HCT116 (cell line): Measurements from ENCODE around the gene KDM7A. TPM values are rescaled to one million over a fixed set of nuclear protein-coding genes. Genes with fewer than 3 reads are reported as not detected.

Source experiments
- ATAC-seq: fragments of 200-7000 bp; cut with Tn5 transposase; 2 replicates; pipeline ENCODE4 v1.9.1; 2020; ENCODE audit warnings: mild to moderate bottlenecking, moderate library complexity
- BruUV-seq: library from RNA; stranded (reverse); fragments of 400-500 nt; replicated peaks from 2 replicates; lab custom pipeline; 2021; lab: Mats Ljungman, UMichigan
- CTCF ChIA-PET: fragments of 300-600 bp; sonication (Branson Sonifier 250); formaldehyde crosslinking; loops from one replicate; lab custom pipeline; 2021; ENCODE audit warnings: antibody characterized with exemption; lab: Charles Lee
- POLR2A ChIA-PET: fragments of 300-600, 350-600 bp; sonication (Branson Sonifier 250); formaldehyde crosslinking; loops from one replicate; lab custom pipeline; 2021; ENCODE audit warnings: antibody characterized with exemption; lab: Charles Lee
- RAD21 ChIA-PET, 2 experiments: fragments of 300-600 bp; sonication (Branson Sonifier 250); formaldehyde crosslinking; loops; one replicate each; lab custom pipeline; 2023; ENCODE audit warnings: low total read pairs in 2 of 2; ENCODE audit not compliant: uncharacterized antibody in 2 of 2, unreplicated experiment in 2 of 2, low non-redundant PET in 1 of 2; lab: Charles Lee
- DNase-seq: peaks from one replicate; pipeline ENCODE4 v3.0.0-alpha.2; 2010; ENCODE audit warnings: low read depth, low spot score
- H2AFZ ChIP-seq: fragments of 200-600 bp; shearing (Covaris generic), sonication (generic); 2 replicates; pipeline ENCODE4 v1.6.1; 2017; ENCODE audit warnings: low read depth, mixed run types, mixed read lengths, antibody characterized with exemption, low read length; ENCODE audit not compliant: poor library complexity, severe bottlenecking
- H3K27ac ChIP-seq: 2 replicates; pipeline ENCODE4 v1.5.1; 2012; ENCODE audit warnings: low read depth, low read length
- H3K27me3 ChIP-seq: fragments of 200-600 bp; sonication (generic); 2 replicates; pipeline ENCODE4 v1.6.1; 2016; ENCODE audit warnings: mixed run types, low read length, mixed read lengths; ENCODE audit not compliant: insufficient read depth
- H3K36me3 ChIP-seq, 2 experiments: fragments of 200-500 bp in 1 of 2; fragments of 200-600 bp in 1 of 2; sonication (Bioruptor generic) in 1 of 2; sonication (generic) in 1 of 2; 2 replicates each; pipeline versions ENCODE4 v1.5.1 to v1.6.1; 2014 to 2016; ENCODE audit warnings: low read length in 2 of 2, inconsistent platforms in 1 of 2, mixed read lengths in 1 of 2, mixed run types in 1 of 2; ENCODE audit not compliant: insufficient read depth in 2 of 2, control insufficient read depth in 1 of 2
- H3K4me1 ChIP-seq, 2 experiments: fragments of 200-600 bp in 1 of 2; sonication (generic) in 1 of 2; 2 replicates each; pipeline versions ENCODE4 v1.5.1 to v1.6.1; 2012 to 2017; ENCODE audit warnings: low read length in 2 of 2, inconsistent platforms in 1 of 2, mild to moderate bottlenecking in 1 of 2, mixed read lengths in 1 of 2, mixed run types in 1 of 2, moderate library complexity in 1 of 2; ENCODE audit not compliant: insufficient read depth in 2 of 2, control insufficient read depth in 1 of 2
- H3K4me2 ChIP-seq: fragments of 200-600 bp; sonication (generic); 2 replicates; pipeline ENCODE4 v1.6.1; 2017; ENCODE audit warnings: mixed run types, low read length, mixed read lengths
- H3K4me3 ChIP-seq, 2 experiments: fragments of 200-600 bp in 1 of 2; sonication (generic) in 1 of 2; replicated peaks in 1 of 2; 2 replicates each; pipeline ENCODE4 v1.5.1; 2011 to 2016; ENCODE audit warnings: low read length in 2 of 2, control low read depth in 1 of 2, low read depth in 1 of 2, mild to moderate bottlenecking in 1 of 2, mixed read lengths in 1 of 2, mixed run types in 1 of 2
- H3K79me2 ChIP-seq: fragments of 200-600 bp; sonication (generic); 2 replicates; pipeline ENCODE4 v1.6.1; 2017; ENCODE audit warnings: mild to moderate bottlenecking, mixed run types, low read length, moderate library complexity, mixed read lengths; ENCODE audit not compliant: insufficient read depth
- H3K9ac ChIP-seq: fragments of 200-600 bp; sonication (generic); 2 replicates; pipeline ENCODE4 v1.6.1; 2016; ENCODE audit warnings: low read length, mixed read lengths
- H3K9me2 ChIP-seq: fragments of 200-600 bp; sonication (generic), shearing (Covaris generic); 2 replicates; pipeline ENCODE4 v1.6.1; 2017; ENCODE audit warnings: mixed run types, mild to moderate bottlenecking, moderate library complexity; ENCODE audit not compliant: insufficient read depth
- H3K9me3 ChIP-seq, 2 experiments: fragments of 200-500 bp in 1 of 2; fragments of 200-600 bp in 1 of 2; sonication (Bioruptor generic) in 1 of 2; sonication (generic) in 1 of 2; 2 replicates each; pipeline ENCODE4 v1.6.1; 2014 to 2017; ENCODE audit warnings: low read length in 2 of 2, mixed read lengths in 2 of 2, inconsistent platforms in 1 of 2, low read depth in 1 of 2, mild to moderate bottlenecking in 1 of 2, mixed run types in 1 of 2, moderate library complexity in 1 of 2; ENCODE audit not compliant: control insufficient read depth in 1 of 2, insufficient read depth in 1 of 2
- H4K20me1 ChIP-seq: fragments of 200-600 bp; sonication (generic), shearing (Covaris generic); 2 replicates; pipeline ENCODE4 v1.6.1; 2017; ENCODE audit warnings: mixed run types, mild to moderate bottlenecking, moderate library complexity; ENCODE audit not compliant: insufficient read depth
- EZH2 ChIP-seq: fragments of 200-600 bp; sonication (generic); IDR thresholded peaks from 2 replicates; pipeline ENCODE4 v1.6.1; 2017; ENCODE audit warnings: antibody characterized with exemption, mixed run types
- EZH2phosphoT487 ChIP-seq: fragments of 200-600 bp; IDR thresholded peaks from 2 replicates; pipeline ENCODE4 v1.6.1; 2018; ENCODE audit warnings: antibody characterized with exemption, borderline replicate concordance
- POLR2AphosphoS5 ChIP-seq: IDR thresholded peaks from 2 replicates; pipeline ENCODE4 v1.6.1; 2011; ENCODE audit warnings: mild to moderate bottlenecking, low read depth, low read length, moderate library complexity
- SIN3A ChIP-seq: IDR thresholded peaks from 2 replicates; pipeline ENCODE4 v1.6.1; 2012; ENCODE audit warnings: low read depth
- SP1 ChIP-seq: IDR thresholded peaks from 2 replicates; pipeline ENCODE4 v1.6.1; 2012; ENCODE audit warnings: low read depth
- intact Hi-C: fragments of 100-400 bp; cut with micrococcal nuclease; formaldehyde crosslinking; loops from 2 replicates; pipeline ENCODE4 v1.10.0; 2022
- total RNA-seq: library from RNA; stranded (reverse); gene quantifications from one replicate; pipeline ENCODE4 v1.2.1, GENCODE V29; 2021; ENCODE audit not compliant: unreplicated experiment
- TF ChIP-seq, protein P1 (sequence below): IDR thresholded peaks from 2 replicates; pipeline ENCODE4 v1.6.1; 2012
- TF ChIP-seq, protein P2 (sequence below), 3 experiments: fragments of 200-600 bp in 1 of 3; sonication (generic) in 1 of 3; IDR thresholded peaks in 2 of 3; conservative IDR thresholded peaks in 1 of 3; 2 replicates each; pipeline ENCODE4 v1.5.1; 2012 to 2017; ENCODE audit warnings: low read depth in 2 of 3, low read length in 2 of 3, antibody characterized with exemption in 1 of 3, borderline replicate concordance in 1 of 3, control low read depth in 1 of 3, mild to moderate bottlenecking in 1 of 3, mixed read lengths in 1 of 3, mixed run types in 1 of 3, moderate library complexity in 1 of 3; ENCODE audit not compliant: insufficient read depth in 1 of 3

The KDM7A gene
- total RNA-seq, 1 experiment from 2014 or later = 11.6 TPM

DNA sequence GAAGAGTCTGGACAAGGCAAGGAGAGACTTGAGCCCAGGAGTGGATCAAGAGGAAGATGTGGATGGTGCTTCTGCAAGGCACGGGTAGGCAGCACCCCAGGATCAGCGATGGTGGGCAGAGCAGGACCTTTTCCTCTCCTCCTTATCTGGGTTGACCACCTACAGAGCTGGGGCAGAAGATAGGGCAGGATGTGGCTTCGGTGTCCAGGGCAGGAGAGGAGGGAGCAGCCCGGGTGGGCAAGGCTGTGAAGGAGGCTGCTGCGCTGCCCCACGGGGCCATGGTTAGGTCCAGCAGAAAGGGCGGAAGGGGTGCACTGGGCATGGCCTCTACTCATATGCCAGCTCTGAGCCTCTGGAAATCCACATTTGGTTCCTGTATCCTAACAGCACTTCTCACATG is 94.0 kb downstream of the KDM7A start:
- DNase-seq (no peak), ATAC-seq (no peak)
- Histone ChIP-seq H3K79me2 (no peaks in the 10 kb centered on the region), H3K4me2 (no peak overlapping the region), H3K9me2 (no peaks in the 10 kb centered on the region), H3K9me3 (no peaks in the 10 kb centered on the region), H3K4me3 (no peak overlapping the region), H2AFZ (no peak overlapping the region), H3K36me3 (no peaks in the 10 kb centered on the region), H4K20me1 (no peaks in the 10 kb centered on the region), H3K27me3 (no peaks in the 10 kb centered on the region), H3K27ac (no peak overlapping the region), H3K4me1 (peaks cover 0 to 7% of the 10 kb centered on the region in 2 experiments; a peak in 1 of 4 replicates), H3K9ac (no peak overlapping the region)
- ChIA-PET RAD21 (no interaction called here), CTCF (no interaction called here), POLR2A (interaction anchor here (1.0 kb wide), 1 partner anchor 10 kb away, joined by 3 read pairs; no protein-coding TSS in a partner anchor)
- no peak for TF ChIP-seq EZH2phosphoT487
- TF ChIP-seq, protein P1, sequence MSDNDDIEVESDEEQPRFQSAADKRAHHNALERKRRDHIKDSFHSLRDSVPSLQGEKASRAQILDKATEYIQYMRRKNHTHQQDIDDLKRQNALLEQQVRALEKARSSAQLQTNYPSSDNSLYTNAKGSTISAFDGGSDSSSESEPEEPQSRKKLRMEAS = no peak
- no peak for TF ChIP-seq SP1
- no peak for TF ChIP-seq SIN3A
- no peak for TF ChIP-seq POLR2AphosphoS5
- TF ChIP-seq EZH2 = no peak
- TF ChIP-seq, protein P2, sequence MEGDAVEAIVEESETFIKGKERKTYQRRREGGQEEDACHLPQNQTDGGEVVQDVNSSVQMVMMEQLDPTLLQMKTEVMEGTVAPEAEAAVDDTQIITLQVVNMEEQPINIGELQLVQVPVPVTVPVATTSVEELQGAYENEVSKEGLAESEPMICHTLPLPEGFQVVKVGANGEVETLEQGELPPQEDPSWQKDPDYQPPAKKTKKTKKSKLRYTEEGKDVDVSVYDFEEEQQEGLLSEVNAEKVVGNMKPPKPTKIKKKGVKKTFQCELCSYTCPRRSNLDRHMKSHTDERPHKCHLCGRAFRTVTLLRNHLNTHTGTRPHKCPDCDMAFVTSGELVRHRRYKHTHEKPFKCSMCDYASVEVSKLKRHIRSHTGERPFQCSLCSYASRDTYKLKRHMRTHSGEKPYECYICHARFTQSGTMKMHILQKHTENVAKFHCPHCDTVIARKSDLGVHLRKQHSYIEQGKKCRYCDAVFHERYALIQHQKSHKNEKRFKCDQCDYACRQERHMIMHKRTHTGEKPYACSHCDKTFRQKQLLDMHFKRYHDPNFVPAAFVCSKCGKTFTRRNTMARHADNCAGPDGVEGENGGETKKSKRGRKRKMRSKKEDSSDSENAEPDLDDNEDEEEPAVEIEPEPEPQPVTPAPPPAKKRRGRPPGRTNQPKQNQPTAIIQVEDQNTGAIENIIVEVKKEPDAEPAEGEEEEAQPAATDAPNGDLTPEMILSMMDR (IDR thresholded peaks at IDR 0.05 in 2 of 3, conservative IDR thresholded peaks at IDR 0.05 in 1 of 3; ENCODE audit: borderline replicate concordance in 1 of 3, insufficient read depth in 1 of 3, low read depth in 2 of 3, low read length in 2 of 3) = no peak
- intact Hi-C loops = no loop called here
- no TSS peak for BruUV-seq
